CD4-positive, alpha-beta T cell treated with Interleukin-15 for 1 hour (primary cell): ENCODE measurements around the gene CHRM5.

ENCODE experiments used
- DNase-seq: peaks from one replicate; pipeline ENCODE4 v3.0.0-alpha.2; 2020

The CHRM5 gene

DNA sequence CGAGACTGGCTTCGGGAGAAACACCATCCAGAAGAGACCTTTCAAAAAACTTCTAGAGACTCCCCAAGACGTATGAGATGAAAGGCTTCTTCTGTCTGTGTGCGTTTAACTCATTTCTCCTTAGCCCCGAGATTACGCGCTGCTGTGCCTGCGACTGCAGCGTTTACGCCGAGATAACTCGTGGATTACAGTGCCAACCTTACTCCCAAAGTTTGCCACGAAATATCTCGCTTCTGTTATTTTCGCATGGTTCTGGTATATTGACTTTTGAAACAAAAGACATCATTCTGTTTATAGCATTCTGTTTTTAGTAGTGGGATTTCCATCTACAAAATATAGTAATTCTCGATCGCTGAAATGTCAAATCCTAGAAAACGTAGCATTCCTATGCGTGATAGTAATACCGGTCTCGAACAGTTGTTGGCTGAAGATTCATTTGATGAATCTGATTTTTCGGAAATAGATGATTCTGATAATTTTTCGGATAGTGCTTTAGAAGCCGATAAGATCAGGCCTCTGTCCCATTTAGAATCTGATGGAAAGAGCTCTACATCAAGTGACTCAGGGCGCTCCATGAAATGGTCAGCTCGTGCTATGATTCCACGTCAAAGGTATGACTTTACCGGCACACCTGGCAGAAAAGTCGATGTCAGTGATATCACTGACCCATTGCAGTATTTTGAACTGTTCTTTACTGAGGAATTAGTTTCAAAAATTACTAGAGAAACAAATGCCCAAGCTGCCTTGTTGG, 134.1 kb downstream of the CHRM5 start:
- DNase-seq: no peak

DNA sequence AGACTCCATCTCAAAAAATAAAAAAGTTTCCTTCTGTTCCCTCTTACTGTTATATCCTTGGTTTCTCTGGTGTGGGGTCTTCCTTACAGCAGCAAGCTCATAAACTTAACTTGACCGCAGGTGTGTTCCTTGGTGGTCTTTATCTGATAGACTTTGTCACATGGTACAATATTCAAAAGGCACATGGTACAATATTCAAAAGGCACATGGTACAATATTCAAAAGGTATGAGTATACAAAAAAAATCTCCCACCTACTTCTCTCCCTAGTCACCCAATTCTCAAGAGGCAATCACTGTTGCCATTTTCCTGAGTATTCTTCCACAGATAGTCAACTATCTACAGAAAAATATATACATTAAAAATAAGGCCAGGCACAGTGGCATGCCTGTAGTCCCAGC, 138.1 kb downstream of the CHRM5 start:
- DNase-seq: no peak

- no peak for DNase-seq
Measured at GRCh38 chr15:34107315-34107714, 139.0 kb downstream of the CHRM5 start.

DNA sequence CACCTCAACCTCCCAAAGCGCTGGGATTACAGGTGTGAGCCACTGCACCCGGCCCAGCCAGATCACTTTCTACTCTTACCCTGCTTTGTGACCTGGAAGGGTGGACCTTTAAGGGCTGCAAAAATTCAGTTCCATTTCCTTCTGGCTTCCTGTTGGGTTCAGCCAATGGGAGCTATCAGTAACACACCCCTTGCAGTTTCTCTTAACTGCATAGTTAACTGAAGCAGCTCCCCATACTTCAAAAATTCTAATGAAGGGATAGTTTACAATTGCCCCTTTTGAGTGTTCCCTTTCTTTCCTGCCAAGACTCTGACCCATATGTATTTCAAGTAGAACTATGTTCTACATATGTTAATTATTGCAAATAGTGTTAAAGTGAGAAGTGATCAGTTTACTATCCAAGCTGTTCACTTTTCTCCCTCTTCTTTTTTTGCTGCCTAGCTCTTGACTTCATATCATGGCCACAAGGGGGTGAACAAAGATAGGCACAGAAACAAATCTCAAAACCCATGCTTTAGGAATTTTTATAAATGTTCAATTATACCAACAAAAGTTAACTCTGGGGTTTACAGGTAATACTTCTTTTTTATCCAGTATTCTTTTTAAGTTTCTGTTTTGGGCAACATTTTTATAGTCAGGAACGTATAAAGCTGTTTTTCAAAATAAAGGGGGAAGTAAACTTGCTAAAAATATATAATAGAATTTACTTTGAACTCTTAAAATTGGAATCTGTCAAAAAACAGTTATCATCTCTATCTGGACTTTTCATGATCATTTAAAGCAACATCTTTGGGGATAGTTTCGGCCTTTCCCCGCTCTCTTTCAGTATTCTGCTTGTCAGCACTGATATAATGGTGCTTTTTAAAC, 141.7 kb downstream of the CHRM5 start:
- DNase-seq: no peak

DNA sequence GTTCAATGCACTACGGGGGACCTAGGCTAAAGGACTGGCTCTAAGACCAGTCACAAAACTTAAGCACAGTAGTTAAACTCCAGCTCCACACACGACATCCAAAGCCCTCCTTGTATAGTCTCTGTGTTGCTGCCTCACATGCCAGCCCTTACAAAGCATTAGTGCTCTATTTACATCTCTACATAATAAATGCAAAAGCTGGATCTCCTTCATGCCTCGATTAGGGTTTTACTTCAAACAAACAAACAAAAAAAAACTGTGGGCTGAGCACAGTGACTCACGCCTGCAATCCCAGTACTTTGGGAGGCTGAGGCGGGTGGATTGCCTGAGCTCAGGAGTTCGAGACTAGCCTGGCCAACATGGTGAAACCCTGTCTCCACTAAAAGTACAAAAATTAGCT, 143.2 kb downstream of the CHRM5 start:
- no peak for DNase-seq

GRCh38 chr15:34114215-34114614, 145.9 kb downstream of the CHRM5 start:
- DNase-seq: no peak

DNA sequence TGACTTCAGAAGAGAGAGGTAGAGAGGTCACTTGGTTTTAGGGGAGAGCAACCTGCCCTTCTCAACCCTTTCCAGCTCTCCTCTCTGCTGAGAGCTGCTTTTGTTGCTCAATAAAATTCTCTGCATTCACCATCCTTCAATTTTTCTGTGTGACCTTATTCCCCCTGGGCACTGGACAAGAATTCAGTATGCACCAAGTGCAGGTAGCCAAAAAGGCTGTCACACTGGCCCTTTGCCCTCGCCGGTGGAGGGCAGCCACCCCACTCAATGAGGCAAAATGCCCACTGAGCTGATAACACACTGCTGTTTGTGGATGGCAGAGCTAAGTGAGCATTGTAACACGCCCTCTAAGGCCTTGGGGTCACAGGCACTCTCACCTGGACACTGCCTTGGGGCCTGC, 146.4 kb downstream of the CHRM5 start:
- no peak for DNase-seq

DNA sequence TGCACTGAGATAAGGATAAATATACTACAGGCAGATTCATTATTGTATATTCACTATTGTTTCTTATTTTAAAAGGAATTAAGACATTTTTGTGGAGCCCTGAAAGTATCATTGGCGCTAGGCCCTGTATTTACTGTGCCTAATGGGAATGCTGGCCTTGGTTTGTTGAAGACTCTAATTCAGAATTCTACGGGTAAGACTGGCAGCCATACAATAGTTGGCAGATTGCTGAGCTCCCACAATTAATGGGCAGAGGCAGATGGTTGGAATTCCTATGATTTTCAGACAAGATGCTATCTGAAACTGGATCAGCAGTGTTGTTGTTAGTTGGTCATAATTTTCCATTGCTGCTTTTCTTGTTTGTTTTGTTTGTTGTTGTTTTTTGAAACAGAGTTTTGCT, 148.3 kb downstream of the CHRM5 start:
- DNase-seq: no peak
